Esophagus squamous epithelium (tissue), 5 donors: Measurements from ENCODE around the gene MNX1. TPM values are rescaled to one million over a fixed set of nuclear protein-coding genes. Genes with fewer than 3 reads are reported as not detected.

Experiments
- DNase-seq: peaks from one replicate; lab custom pipeline; 2025; lab: John Stamatoyannopoulos, UW
- H3K27ac ChIP-seq, 4 donors: fragments of 200-600 bp; sonication (generic); one replicate each; pipeline ENCODE4 v1.5.1; 2016 to 2019; ENCODE audit warnings: mild to moderate bottlenecking in 1 of 4
- H3K27me3 ChIP-seq, 4 donors: fragments of 200-600 bp; sonication (generic); 1 replicate in 3 of 4; 2 replicates in 1 of 4; pipeline versions ENCODE4 v1.5.1 to v1.6.0; 2017 to 2021; ENCODE audit warnings: antibody characterized with exemption in 1 of 4
- H3K36me3 ChIP-seq, 3 donors: fragments of 200-600 bp; sonication (generic); one replicate each; pipeline ENCODE4 v1.5.1; 2016 to 2019
- H3K4me1 ChIP-seq, 3 donors: fragments of 200-600 bp; sonication (generic); one replicate each; pipeline ENCODE4 v1.5.1; 2017 to 2019
- H3K4me3 ChIP-seq, 4 donors: fragments of 200-600 bp; sonication (generic); 1 replicate in 3 of 4; 2 replicates in 1 of 4; pipeline ENCODE4 v1.5.1; 2016 to 2019; ENCODE audit warnings: mild to moderate bottlenecking in 2 of 4, moderate library complexity in 1 of 4
- H3K9me3 ChIP-seq, 3 donors: fragments of 200-600 bp; sonication (generic); one replicate each; pipeline ENCODE4 v1.5.1; 2016 to 2019
- CTCF ChIP-seq, 6 experiments: fragments of 450-650 bp in 4 of 6; fragments of 200-600 bp in 2 of 6; sonication (generic) in 2 of 6; IDR thresholded peaks; one replicate each; pipeline ENCODE4 v1.5.1; 2016 to 2019; ENCODE audit warnings: antibody characterized with exemption in 6 of 6, mild to moderate bottlenecking in 4 of 6, moderate library complexity in 4 of 6
- POLR2A ChIP-seq, 4 donors: fragments of 450-650 bp; IDR thresholded peaks; one replicate each; pipeline ENCODE4 v1.6.1; 2017; ENCODE audit warnings: antibody characterized with exemption in 4 of 4, mild to moderate bottlenecking in 4 of 4, moderate library complexity in 3 of 4
- WGBS, 2 donors: methylation state at CpG; one replicate each; pipeline ENCODE4 v1.1.5; 2018; 5-methylcytosine and 5-hydroxymethylcytosine counted together
- intact Hi-C: fragments of 100-400 bp; cut with DNase I; formaldehyde crosslinking; loops from one replicate; pipeline ENCODE4 v1.15.0; 2022
- total RNA-seq, 4 donors: library from RNA; depleted of rRNA; stranded (reverse); fragments of >200 nt; gene quantifications; one replicate each; pipeline ENCODE4 v1.1.0, GENCODE V29; 2016
- donor health status: DM: yes; HTN: yes; CAD: no.

The MNX1 gene
- total RNA-seq, 4 donors from 2014 or later, result 0.47 to 1.1 TPM; not detected in 2

- no peaks in the 10 kb centered on the region for H3K9me3 ChIP-seq
- no peak for DNase-seq
- H3K27ac ChIP-seq, result no peak overlapping the region
- H3K4me1 ChIP-seq, result no peaks in the 10 kb centered on the region
- intact Hi-C loops, result no loop called here
- H3K4me3 ChIP-seq, result no peak overlapping the region
- peaks cover 0 to 31% (median 0%) of the 10 kb centered on the region in 4 donors for H3K27me3 ChIP-seq
- TF ChIP-seq POLR2A (IDR thresholded peaks at IDR 0.05) (no peak), CTCF (IDR thresholded peaks at IDR 0.05) (no peak)
- H3K36me3 ChIP-seq, result no peaks in the 10 kb centered on the region
- 55% methylated on average over 1 of the region's 1 CpG for WGBS, 2 donors
Observed at GRCh38 chr7:157046681-157047080, 36.2 kb upstream of the MNX1 start.

GRCh38 chr7:157044943-157045660 lies 34.6 kb upstream of the MNX1 start:
- 78 to 86% methylated on average over 22 to 23 of the region's 30 CpGs for WGBS, 2 donors
- Histone ChIP-seq H3K27ac (no peak overlapping the region), H3K27me3 (peaks cover 0 to 33% (median 0%) of the 10 kb centered on the region in 4 donors), H3K9me3 (no peaks in the 10 kb centered on the region), H3K4me1 (no peaks in the 10 kb centered on the region), H3K4me3 (no peak overlapping the region), H3K36me3 (no peaks in the 10 kb centered on the region)
- no peak for DNase-seq
- TF ChIP-seq CTCF (IDR thresholded peaks at IDR 0.05), result no peak
- no peak for TF ChIP-seq POLR2A (IDR thresholded peaks at IDR 0.05)
- intact Hi-C loops, result no loop called here

GRCh38 chr7:157044147-157044687 lies 33.8 kb upstream of the MNX1 start:
- 81 to 83% methylated on average over 12 to 16 of the region's 17 CpGs for WGBS, 2 donors
- Histone ChIP-seq H3K27ac (peak overlapping the region in 2 of 4 donors; percentile 2 to 13), H3K36me3 (no peaks in the 10 kb centered on the region), H3K27me3 (peaks cover 0 to 33% (median 0%) of the 10 kb centered on the region in 4 donors), H3K4me3 (no peak overlapping the region), H3K4me1 (no peaks in the 10 kb centered on the region), H3K9me3 (no peaks in the 10 kb centered on the region)
- intact Hi-C loops, result no loop called here
- TF ChIP-seq POLR2A (IDR thresholded peaks at IDR 0.05) (no peak), CTCF (IDR thresholded peaks at IDR 0.05) (no peak)
- DNase-seq, result no peak

- Histone ChIP-seq H3K9me3 (no peaks in the 10 kb centered on the region), H3K4me3 (no peak overlapping the region), H3K4me1 (no peaks in the 10 kb centered on the region), H3K27me3 (peaks cover 0 to 35% (median 0%) of the 10 kb centered on the region in 4 donors), H3K27ac (peak overlapping the region in 2 of 4 donors; percentile 2 to 13), H3K36me3 (no peaks in the 10 kb centered on the region)
- intact Hi-C loops, result no loop called here
- no peak for DNase-seq
- no peak for TF ChIP-seq POLR2A (IDR thresholded peaks at IDR 0.05)
- no peak for TF ChIP-seq CTCF (IDR thresholded peaks at IDR 0.05)
- WGBS, 2 donors, result 36 to 59% methylated on average over 9 to 11 of the region's 12 CpGs
Observed at GRCh38 chr7:157043745-157044144, 33.3 kb upstream of the MNX1 start.

GRCh38 chr7:157041514-157042277 lies 31.2 kb upstream of the MNX1 start:
- 64 to 71% methylated on average over 13 to 17 of the region's 20 CpGs for WGBS, 2 donors
- Histone ChIP-seq H3K27me3 (peaks cover 0 to 56% (median 0%) of the 10 kb centered on the region in 4 donors), H3K4me3 (no peak overlapping the region), H3K4me1 (no peaks in the 10 kb centered on the region), H3K9me3 (no peaks in the 10 kb centered on the region), H3K36me3 (no peaks in the 10 kb centered on the region), H3K27ac (no peak overlapping the region)
- no peak for TF ChIP-seq POLR2A (IDR thresholded peaks at IDR 0.05)
- no peak for TF ChIP-seq CTCF (IDR thresholded peaks at IDR 0.05)
- intact Hi-C loops, result no loop called here
- no peak for DNase-seq
